K562 (cell line): ENCODE results near the gene KPNB1. TPM values are rescaled to one million over a fixed set of nuclear protein-coding genes. Genes with fewer than 3 reads are reported as not detected.

Experiments used
- ARID4B ChIP-seq: sonication (generic); formaldehyde crosslinking; IDR thresholded peaks from 2 replicates; pipeline ENCODE4 v1.8.0; 2022; ENCODE audit warnings: mild to moderate bottlenecking, missing genetic modification reagents
- FUS ChIP-seq: fragments of 200-400 bp; formaldehyde crosslinking; optimal IDR thresholded peaks from 2 replicates; pipeline ENCODE3; 2017; ENCODE audit warnings: low read depth, low read length
- HOXB6 ChIP-seq: fragments of 250-450 bp; sonication (Bioruptor Pico); IDR thresholded peaks from 2 replicates; pipeline ENCODE4 v1.5.1; 2022; ENCODE audit warnings: mild to moderate bottlenecking, borderline replicate concordance
- IRF9 ChIP-seq: fragments of 450-650 bp; IDR thresholded peaks from 2 replicates; pipeline ENCODE4 v1.6.1; 2016; ENCODE audit warnings: missing biosample characterization, missing genetic modification characterization
- MAFG ChIP-seq: fragments of 450-650 bp; conservative IDR thresholded peaks from 2 replicates; pipeline ENCODE4 v1.6.1; 2016; ENCODE audit warnings: missing genetic modification characterization, missing compliant biosample characterization
- MEF2A ChIP-seq: IDR thresholded peaks from 2 replicates; pipeline ENCODE4 v1.6.1; 2011; ENCODE audit warnings: low read depth, mild to moderate bottlenecking, low read length, moderate library complexity; ENCODE audit not compliant: control insufficient read depth
- NFE2 ChIP-seq: IDR thresholded peaks from 2 replicates; pipeline ENCODE4 v1.6.1; 2014; ENCODE audit warnings: antibody characterized with exemption, low read depth
- PPARD ChIP-seq: fragments of 250-450 bp; sonication (Bioruptor Pico); IDR thresholded peaks from 2 replicates; pipeline ENCODE4 v1.8.0; 2022; ENCODE audit warnings: inconsistent platforms, mild to moderate bottlenecking, moderate library complexity
- STAT5A ChIP-seq: IDR thresholded peaks from 2 replicates; pipeline ENCODE4 v1.6.1; 2012; ENCODE audit warnings: low read length, inconsistent platforms, borderline replicate concordance
- TCF15 ChIP-seq: fragments of 250-450 bp; sonication (Bioruptor Pico); IDR thresholded peaks from 2 replicates; pipeline ENCODE4 v1.8.0; 2022; ENCODE audit warnings: moderate library complexity, mild to moderate bottlenecking, inconsistent platforms
- TRIM28 ChIP-seq: fragments of 450-650 bp; IDR thresholded peaks from 2 replicates; pipeline ENCODE4 v1.6.1; 2017
- ZFP30 ChIP-seq: fragments of 250-450 bp; sonication (Bioruptor Pico); IDR thresholded peaks from 2 replicates; pipeline ENCODE4 v1.8.0; 2022; ENCODE audit warnings: moderate library complexity, mild to moderate bottlenecking, inconsistent platforms, borderline replicate concordance
- ZNF511 ChIP-seq: sonication (generic); formaldehyde crosslinking; IDR thresholded peaks from 2 replicates; pipeline ENCODE4 v1.8.0; 2022; ENCODE audit warnings: mild to moderate bottlenecking, missing genetic modification reagents
- ZNF699 ChIP-seq: fragments of 250-450 bp; sonication (Bioruptor Pico); IDR thresholded peaks from 2 replicates; pipeline ENCODE4 v1.8.0; 2021; ENCODE audit warnings: mild to moderate bottlenecking, moderate library complexity; ENCODE audit not compliant: insufficient replicate concordance
- polyA plus RNA-seq, 8 experiments: library from polyadenylated mRNA; depleted of rRNA in 4 of 8; stranded (reverse) in 5 of 8; unstranded in 3 of 8; fragments of >200 nt; fragmentation: Nextera tagmentation in 2 of 8; fragmentation: Illumina TruSeq in 1 of 8; extraction: Ambion mirVana in 2 of 8; extraction: Trizol in 1 of 8; gene quantifications; 2 replicates each; pipeline versions ENCODE4 v1.2.1 to v1.2.3, GENCODE V29; 2011 to 2014; ENCODE audit warnings: inconsistent platforms in 1 of 8, missing spikeins in 1 of 8
- total RNA-seq, 7 experiments: library from RNA; depleted of rRNA in 6 of 7; stranded (reverse); fragments of >200 nt in 6 of 7; fragmentation: Illumina TruSeq in 2 of 7; extraction: Trizol in 2 of 7; gene quantifications; 2 replicates each; pipeline versions ENCODE4 v1.2.1 to v1.2.3, GENCODE V29; 2011 to 2021; ENCODE audit warnings: low replicate concordance in 1 of 7
- TF ChIP-seq, protein P1 (sequence below): fragments of 450-650 bp; IDR thresholded peaks from one replicate; pipeline ENCODE4 v1.6.1; 2018; ENCODE audit warnings: mild to moderate bottlenecking, moderate library complexity; ENCODE audit not compliant: partially characterized antibody
- TF ChIP-seq, protein P2 (sequence below): fragments of 250-450 bp; sonication (Bioruptor Pico); IDR thresholded peaks from 2 replicates; pipeline ENCODE4 v1.5.0; 2022; ENCODE audit warnings: mild to moderate bottlenecking

KPNB1 gene
- total and polyA plus RNA-seq, 9 of the 15 experiments (the other 6 are each of a cell fraction or from before 2014, with no cell fraction given) = 154 to 622 (median 354) TPM

DNA sequence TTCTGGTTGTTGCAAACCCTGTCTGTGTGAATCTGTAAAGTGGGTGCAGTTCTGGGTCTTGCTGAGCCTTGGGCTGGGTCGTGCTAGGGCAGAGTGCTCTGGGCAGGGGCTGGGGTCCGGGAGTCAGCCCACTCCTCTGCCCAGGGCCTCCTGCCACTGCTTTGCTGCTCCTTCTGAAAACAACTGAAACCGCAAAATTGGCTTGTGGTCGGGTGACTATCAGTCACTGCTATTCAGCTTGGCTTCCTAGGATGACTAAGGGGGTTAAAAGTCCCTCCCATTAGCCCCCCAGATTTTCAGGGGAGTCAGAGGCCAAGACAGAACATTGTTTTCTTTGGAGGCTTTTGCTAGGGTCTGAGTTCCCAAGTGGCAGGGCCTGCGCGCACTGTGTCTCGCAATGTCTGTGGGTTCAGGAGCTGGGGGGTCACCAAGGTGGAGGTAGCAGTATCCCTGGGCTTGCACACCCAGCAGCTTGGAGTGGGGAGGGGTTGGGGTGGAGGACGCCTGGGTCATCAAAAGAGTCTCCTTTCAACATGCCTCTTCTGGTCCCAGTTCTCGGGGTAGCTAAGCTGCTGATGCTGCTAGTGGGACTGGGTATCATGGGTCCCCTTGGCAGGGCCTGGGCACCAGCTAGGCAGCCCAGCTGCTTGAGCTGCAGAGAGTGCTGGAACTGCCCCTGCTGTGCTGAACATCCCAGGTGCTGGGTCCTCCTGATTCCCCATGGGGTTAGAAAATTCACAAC is 69.9 kb downstream of the KPNB1 start (continued):
- TF ChIP-seq IRF9 (tag) = no peak
- no peak for TF ChIP-seq TRIM28
- TF ChIP-seq, protein P1, sequence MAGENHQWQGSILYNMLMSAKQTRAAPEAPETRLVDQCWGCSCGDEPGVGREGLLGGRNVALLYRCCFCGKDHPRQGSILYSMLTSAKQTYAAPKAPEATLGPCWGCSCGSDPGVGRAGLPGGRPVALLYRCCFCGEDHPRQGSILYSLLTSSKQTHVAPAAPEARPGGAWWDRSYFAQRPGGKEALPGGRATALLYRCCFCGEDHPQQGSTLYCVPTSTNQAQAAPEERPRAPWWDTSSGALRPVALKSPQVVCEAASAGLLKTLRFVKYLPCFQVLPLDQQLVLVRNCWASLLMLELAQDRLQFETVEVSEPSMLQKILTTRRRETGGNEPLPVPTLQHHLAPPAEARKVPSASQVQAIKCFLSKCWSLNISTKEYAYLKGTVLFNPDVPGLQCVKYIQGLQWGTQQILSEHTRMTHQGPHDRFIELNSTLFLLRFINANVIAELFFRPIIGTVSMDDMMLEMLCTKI = no peak
- no peak for TF ChIP-seq ZFP30 (CRISPR knock-in tag)
- no peak for TF ChIP-seq ZNF699 (CRISPR knock-in tag)
- TF ChIP-seq ZNF511 (CRISPR knock-in tag) = no peak
- TF ChIP-seq TCF15 (CRISPR knock-in tag) = no peak
- no peak for TF ChIP-seq STAT5A
- TF ChIP-seq ARID4B (CRISPR knock-in tag) = no peak
- TF ChIP-seq NFE2 = peak; percentile 86
- TF ChIP-seq MAFG (tag) = peak; percentile 45; the same call in 1 of the 2 replicates
- TF ChIP-seq MEF2A = no peak
- TF ChIP-seq, protein P2, sequence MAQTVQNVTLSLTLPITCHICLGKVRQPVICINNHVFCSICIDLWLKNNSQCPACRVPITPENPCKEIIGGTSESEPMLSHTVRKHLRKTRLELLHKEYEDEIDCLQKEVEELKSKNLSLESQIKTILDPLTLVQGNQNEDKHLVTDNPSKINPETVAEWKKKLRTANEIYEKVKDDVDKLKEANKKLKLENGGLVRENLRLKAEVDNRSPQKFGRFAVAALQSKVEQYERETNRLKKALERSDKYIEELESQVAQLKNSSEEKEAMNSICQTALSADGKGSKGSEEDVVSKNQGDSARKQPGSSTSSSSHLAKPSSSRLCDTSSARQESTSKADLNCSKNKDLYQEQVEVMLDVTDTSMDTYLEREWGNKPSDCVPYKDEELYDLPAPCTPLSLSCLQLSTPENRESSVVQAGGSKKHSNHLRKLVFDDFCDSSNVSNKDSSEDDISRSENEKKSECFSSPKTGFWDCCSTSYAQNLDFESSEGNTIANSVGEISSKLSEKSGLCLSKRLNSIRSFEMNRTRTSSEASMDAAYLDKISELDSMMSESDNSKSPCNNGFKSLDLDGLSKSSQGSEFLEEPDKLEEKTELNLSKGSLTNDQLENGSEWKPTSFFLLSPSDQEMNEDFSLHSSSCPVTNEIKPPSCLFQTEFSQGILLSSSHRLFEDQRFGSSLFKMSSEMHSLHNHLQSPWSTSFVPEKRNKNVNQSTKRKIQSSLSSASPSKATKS = no peak
- no peak for TF ChIP-seq PPARD (CRISPR knock-in tag)
- TF ChIP-seq FUS = no peak
- TF ChIP-seq HOXB6 = no peak
